Activated naive CD8-positive, alpha-beta T cell treated with anti-CD3 and anti-CD28 coated beads, Interleukin-2, amount 50 U/mL, for 24 hours (primary cell): ENCODE results near the gene ARHGAP8.

Experiments used
- ATAC-seq: fragments of 150-1000 bp; cut with Tn5 transposase; one replicate; pipeline ENCODE4 v1.10.0; 2021
- DNase-seq: peaks from one replicate; pipeline ENCODE4 v3.0.0; 2021
- H3K27ac Mint-ChIP-seq: one replicate; pipeline ENCODE4 v1.8.0; 2021; ENCODE audit warnings: mild to moderate bottlenecking, mixed read lengths
- H3K27me3 Mint-ChIP-seq: one replicate; pipeline ENCODE4 v1.8.0; 2021; ENCODE audit warnings: mixed read lengths
- H3K36me3 Mint-ChIP-seq: one replicate; pipeline ENCODE4 v1.8.0; 2021; ENCODE audit warnings: low read depth, mixed read lengths
- H3K4me1 Mint-ChIP-seq: one replicate; pipeline ENCODE4 v1.8.0; 2021; ENCODE audit warnings: mixed read lengths
- H3K4me3 Mint-ChIP-seq: one replicate; pipeline ENCODE4 v1.8.0; 2021; ENCODE audit warnings: mild to moderate bottlenecking, moderate library complexity, mixed read lengths
- H3K9me3 Mint-ChIP-seq: one replicate; pipeline ENCODE4 v1.8.0; 2021; ENCODE audit warnings: mixed read lengths

The ARHGAP8 gene

DNA sequence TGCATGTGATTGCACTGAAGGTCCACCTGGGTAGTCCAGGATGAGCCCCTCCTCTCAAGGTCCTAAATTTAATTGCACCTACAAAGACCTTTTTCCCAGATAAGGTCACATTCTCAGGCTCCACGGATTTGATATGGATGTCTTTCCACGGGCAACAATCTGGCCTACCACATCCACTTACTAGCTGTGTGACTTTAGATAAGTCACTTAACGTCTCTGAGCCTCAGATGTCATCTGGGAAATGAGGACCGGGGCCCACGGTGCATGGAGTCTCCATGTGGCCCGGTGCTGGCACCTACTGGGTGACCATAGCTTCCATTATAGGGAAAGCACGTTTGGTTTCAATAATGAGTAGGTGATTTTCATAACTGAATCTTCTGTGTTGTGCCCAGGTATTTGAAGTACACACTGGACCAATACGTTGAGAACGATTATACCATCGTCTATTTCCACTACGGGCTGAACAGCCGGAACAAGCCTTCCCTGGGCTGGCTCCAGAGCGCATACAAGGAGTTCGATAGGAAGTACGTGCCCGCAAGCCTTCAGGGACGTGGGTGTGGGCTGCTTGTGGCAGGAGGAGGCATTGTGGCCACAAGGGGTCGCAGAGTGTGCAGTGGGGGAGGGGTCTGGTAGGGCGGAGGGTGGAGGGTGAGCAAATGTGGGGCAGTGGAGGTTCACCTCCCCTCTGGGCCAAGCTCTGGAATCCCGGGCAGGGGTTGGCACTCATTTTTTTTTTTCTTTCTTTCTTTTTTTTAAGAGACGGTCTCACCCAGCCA is 55.7 kb downstream of the ARHGAP8 start:
- Mint-ChIP-seq H3K4me1 (peaks cover under 1% of the 10 kb centered on the region), H3K9me3 (no peaks in the 10 kb centered on the region), H3K36me3 (no peaks in the 10 kb centered on the region), H3K27ac (no peak overlapping the region), H3K27me3 (no peaks in the 10 kb centered on the region), H3K4me3 (no peak overlapping the region)
- ATAC-seq, result no peak
- peak; percentile 13 for DNase-seq

- Mint-ChIP-seq H3K4me1 (no peaks in the 10 kb centered on the region), H3K27me3 (no peaks in the 10 kb centered on the region), H3K27ac (no peak overlapping the region), H3K4me3 (no peak overlapping the region), H3K9me3 (no peaks in the 10 kb centered on the region), H3K36me3 (no peaks in the 10 kb centered on the region)
- ATAC-seq (no peak), DNase-seq (no peak)
These were observed 57.1 kb downstream of the ARHGAP8 start for GRCh38 chr22:44809456-44809855.

GRCh38 chr22:44811141-44811540 is 58.8 kb downstream of the ARHGAP8 start:
- Mint-ChIP-seq H3K36me3 (no peaks in the 10 kb centered on the region), H3K27ac (no peak overlapping the region)

DNA sequence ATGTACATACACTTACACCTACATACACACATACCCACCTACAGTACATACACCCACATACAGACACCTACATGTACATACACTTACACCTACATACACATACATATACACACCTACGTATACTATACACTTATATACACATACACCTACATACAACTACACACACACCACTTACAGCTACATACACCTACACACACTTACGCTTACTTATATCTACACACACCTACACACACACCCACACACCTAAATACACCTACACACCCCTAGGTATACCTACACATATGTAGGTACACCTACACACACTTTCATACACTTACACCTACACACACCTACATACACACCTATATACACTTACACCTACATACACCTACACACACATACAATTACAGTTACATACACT is 61.0 kb downstream of the ARHGAP8 start:
- no peaks in the 10 kb centered on the region for H3K36me3 Mint-ChIP-seq
- DNase-seq, result no peak
- no peaks in the 10 kb centered on the region for H3K9me3 Mint-ChIP-seq
- H3K4me1 Mint-ChIP-seq, result no peaks in the 10 kb centered on the region
- no peak overlapping the region for H3K27ac Mint-ChIP-seq
- H3K27me3 Mint-ChIP-seq, result no peaks in the 10 kb centered on the region
- no peak for ATAC-seq
- no peak overlapping the region for H3K4me3 Mint-ChIP-seq

More at GRCh38 chr22:44811141-44811540, 58.8 kb downstream of the ARHGAP8 start:
- Mint-ChIP-seq H3K9me3 (no peaks in the 10 kb centered on the region), H3K27me3 (no peaks in the 10 kb centered on the region), H3K4me1 (no peaks in the 10 kb centered on the region), H3K4me3 (no peak overlapping the region)
- ATAC-seq (no peak), DNase-seq (no peak)

DNA sequence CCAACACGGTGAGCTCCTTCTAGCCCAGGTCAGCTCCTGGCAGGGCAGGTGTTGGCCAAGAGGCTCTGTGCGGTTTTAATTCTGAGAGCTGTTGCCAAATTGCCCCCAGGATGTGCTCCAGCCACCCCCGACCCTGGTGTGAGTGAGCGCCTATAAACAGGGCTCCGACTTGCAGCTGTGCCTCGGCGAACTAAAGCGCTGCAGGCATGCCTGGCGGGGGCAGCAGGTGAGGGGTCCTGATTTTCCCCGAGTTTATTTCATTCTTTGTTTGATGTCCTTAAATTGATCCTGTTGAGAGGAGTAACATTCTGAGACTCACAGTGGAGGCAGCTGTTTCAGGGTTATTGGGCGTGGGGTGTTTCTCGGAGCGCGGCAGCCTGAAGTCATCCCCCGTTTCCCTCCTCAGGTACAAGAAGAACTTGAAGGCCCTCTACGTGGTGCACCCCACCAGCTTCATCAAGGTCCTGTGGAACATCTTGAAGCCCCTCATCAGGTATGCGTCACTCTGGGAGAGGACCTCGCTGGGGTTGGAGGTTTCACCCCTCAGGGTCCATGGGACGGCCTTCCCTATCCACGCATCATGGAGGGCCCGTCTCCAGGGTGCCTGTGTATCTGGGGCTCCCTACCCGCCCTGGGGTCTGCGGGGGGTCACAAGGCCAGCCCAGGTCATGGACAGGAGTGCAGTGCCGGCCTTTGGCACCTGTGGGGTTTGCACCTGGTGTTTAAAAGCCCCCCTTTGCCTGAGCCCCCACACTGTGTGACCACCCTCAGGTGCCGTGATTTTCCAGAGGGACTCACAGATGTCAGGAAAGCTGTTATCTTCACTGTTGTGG is 62.1 kb downstream of the ARHGAP8 start:
- H3K4me1 Mint-ChIP-seq, result no peaks in the 10 kb centered on the region
- no peaks in the 10 kb centered on the region for H3K9me3 Mint-ChIP-seq
- H3K36me3 Mint-ChIP-seq, result no peaks in the 10 kb centered on the region
- no peak overlapping the region for H3K27ac Mint-ChIP-seq
- ATAC-seq (no peak), DNase-seq (no peak)
- H3K27me3 Mint-ChIP-seq, result no peaks in the 10 kb centered on the region
- H3K4me3 Mint-ChIP-seq, result no peak overlapping the region

GRCh38 chr22:44815099-44816070 is 63.0 kb downstream of the ARHGAP8 start:
- DNase-seq (no peak), ATAC-seq (no peak)
- H3K36me3 Mint-ChIP-seq, result no peaks in the 10 kb centered on the region
- H3K27me3 Mint-ChIP-seq, result no peaks in the 10 kb centered on the region
- H3K9me3 Mint-ChIP-seq, result no peaks in the 10 kb centered on the region
- no peaks in the 10 kb centered on the region for H3K4me1 Mint-ChIP-seq
- H3K27ac Mint-ChIP-seq, result no peak overlapping the region
- H3K4me3 Mint-ChIP-seq, result no peak overlapping the region

- DNase-seq, result no peak
- no peak for ATAC-seq
- H3K27me3 Mint-ChIP-seq, result no peaks in the 10 kb centered on the region
- no peak overlapping the region for H3K4me3 Mint-ChIP-seq
- no peak overlapping the region for H3K27ac Mint-ChIP-seq
- H3K36me3 Mint-ChIP-seq, result no peaks in the 10 kb centered on the region
- H3K9me3 Mint-ChIP-seq, result no peaks in the 10 kb centered on the region
- no peaks in the 10 kb centered on the region for H3K4me1 Mint-ChIP-seq
These were observed 63.8 kb downstream of the ARHGAP8 start for GRCh38 chr22:44816141-44816540.

- Mint-ChIP-seq H3K36me3 (no peaks in the 10 kb centered on the region), H3K9me3 (no peaks in the 10 kb centered on the region), H3K27me3 (no peaks in the 10 kb centered on the region), H3K4me3 (no peak overlapping the region), H3K27ac (no peak overlapping the region), H3K4me1 (no peaks in the 10 kb centered on the region)
- ATAC-seq, result no peak
- DNase-seq, result no peak
These were observed 66.4 kb downstream of the ARHGAP8 start for GRCh38 chr22:44818727-44819126.

GRCh38 chr22:44819966-44820631 is 67.7 kb downstream of the ARHGAP8 start:
- Mint-ChIP-seq H3K36me3 (no peaks in the 10 kb centered on the region), H3K27me3 (no peaks in the 10 kb centered on the region), H3K4me3 (no peak overlapping the region), H3K9me3 (no peaks in the 10 kb centered on the region), H3K4me1 (no peaks in the 10 kb centered on the region), H3K27ac (no peak overlapping the region)
- ATAC-seq (no peak), DNase-seq (no peak)

DNA sequence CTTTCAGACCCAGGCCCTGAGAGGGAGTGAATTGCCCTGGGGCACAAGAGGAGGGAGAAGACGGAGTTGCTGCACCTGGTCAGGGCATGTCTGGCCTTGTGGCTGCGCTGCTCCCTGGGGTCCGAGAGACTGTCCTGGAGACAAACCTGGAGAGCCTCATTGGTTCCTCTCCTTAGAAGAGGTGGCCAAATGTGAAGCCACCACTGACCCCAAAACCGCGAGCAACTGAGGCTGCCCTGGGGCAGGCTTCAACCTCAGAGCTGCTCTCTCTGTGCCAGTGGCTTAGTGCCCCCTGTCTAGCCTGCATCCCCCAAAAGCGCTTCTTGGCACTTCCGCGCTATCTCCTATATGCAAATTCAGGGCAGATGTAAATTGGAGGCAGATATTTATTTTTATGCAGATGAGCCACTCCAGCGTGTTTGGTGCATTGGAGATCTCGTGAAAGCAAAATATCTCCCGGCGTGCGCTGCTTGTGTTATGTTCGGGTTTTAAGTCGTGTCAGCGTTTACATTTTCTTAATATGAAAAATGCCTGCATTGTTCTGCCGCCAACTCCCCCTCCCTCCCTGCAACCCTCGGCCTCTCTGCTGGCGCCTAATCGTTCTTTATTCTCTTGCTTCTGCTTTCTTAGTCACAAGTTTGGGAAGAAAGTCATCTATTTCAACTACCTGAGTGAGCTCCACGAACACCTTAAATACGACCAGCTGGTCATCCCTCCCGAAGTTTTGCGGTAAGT is 69.5 kb downstream of the ARHGAP8 start:
- Mint-ChIP-seq H3K27me3 (no peaks in the 10 kb centered on the region), H3K4me3 (no peak overlapping the region), H3K9me3 (no peaks in the 10 kb centered on the region), H3K27ac (no peak overlapping the region), H3K36me3 (no peaks in the 10 kb centered on the region), H3K4me1 (no peaks in the 10 kb centered on the region)
- ATAC-seq, result no peak
- no peak for DNase-seq

DNA sequence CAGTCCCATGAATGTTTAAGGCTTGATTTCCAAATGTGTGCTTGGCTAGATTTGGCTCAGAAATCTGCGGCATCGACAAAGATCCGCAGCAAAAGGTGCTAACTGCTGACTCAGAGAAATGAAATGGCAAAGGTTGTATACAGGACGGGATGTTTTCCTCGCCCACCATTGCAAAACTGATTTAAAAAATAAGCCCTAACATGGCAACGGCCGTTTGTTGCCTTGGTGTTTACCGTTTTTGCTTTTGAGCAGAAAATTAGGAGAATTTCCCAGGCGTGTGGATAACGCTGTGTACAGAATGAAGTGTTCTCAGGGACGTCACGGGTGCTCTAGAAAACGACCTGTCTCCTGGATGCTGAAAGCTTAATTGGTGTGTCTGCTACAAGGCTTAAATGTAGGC is 70.2 kb downstream of the ARHGAP8 start:
- Mint-ChIP-seq H3K27me3 (peaks cover 2% of the 10 kb centered on the region), H3K27ac (no peak overlapping the region), H3K4me1 (no peaks in the 10 kb centered on the region), H3K9me3 (no peaks in the 10 kb centered on the region), H3K4me3 (no peak overlapping the region), H3K36me3 (no peaks in the 10 kb centered on the region)
- ATAC-seq (no peak), DNase-seq (no peak)

- no peaks in the 10 kb centered on the region for H3K4me1 Mint-ChIP-seq
- no peak for DNase-seq
- H3K36me3 Mint-ChIP-seq, result no peaks in the 10 kb centered on the region
- ATAC-seq, result no peak
- peaks cover 6% of the 10 kb centered on the region for H3K27me3 Mint-ChIP-seq
- H3K4me3 Mint-ChIP-seq, result no peak overlapping the region
- no peak overlapping the region for H3K27ac Mint-ChIP-seq
- H3K9me3 Mint-ChIP-seq, result no peaks in the 10 kb centered on the region
These were observed 71.0 kb downstream of the ARHGAP8 start for GRCh38 chr22:44823396-44823795.

DNA sequence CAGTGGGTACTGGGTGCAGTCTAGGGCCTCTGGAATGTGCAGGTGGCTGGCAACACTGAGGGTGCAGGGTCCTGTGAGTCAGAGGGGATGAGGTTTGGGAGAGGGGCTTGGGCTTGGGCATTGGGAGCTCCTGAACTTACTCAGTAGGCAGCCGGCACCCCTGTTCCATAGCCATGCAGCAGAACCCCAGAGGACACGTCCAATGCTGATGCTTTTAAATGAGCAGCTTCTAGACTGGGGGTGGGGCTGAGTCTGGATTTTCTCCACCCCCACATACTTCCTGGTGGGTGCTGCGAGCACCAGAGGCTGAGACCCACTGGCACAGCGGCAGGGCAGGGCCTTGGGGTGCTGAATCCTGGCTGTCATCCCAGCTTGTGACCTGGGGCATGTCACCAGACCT is 71.4 kb downstream of the ARHGAP8 start:
- H3K4me3 Mint-ChIP-seq, result no peak overlapping the region
- H3K27ac Mint-ChIP-seq, result no peak overlapping the region
- H3K9me3 Mint-ChIP-seq, result no peaks in the 10 kb centered on the region
- H3K36me3 Mint-ChIP-seq, result no peaks in the 10 kb centered on the region
- no peaks in the 10 kb centered on the region for H3K4me1 Mint-ChIP-seq
- DNase-seq (no peak), ATAC-seq (no peak)
- peaks cover 6% of the 10 kb centered on the region for H3K27me3 Mint-ChIP-seq
